CD4-positive, alpha-beta T cell treated with Interleukin-1 beta for 1 hour (primary cell): ENCODE data around the gene CAMLG.
A peak's percentile ranks its signal among the peaks of the same experiment; 100 is the strongest.

Experiments used
- DNase-seq, 2 donors: peaks; one replicate each; pipeline ENCODE4 v3.0.0-alpha.2; 2020 to 2022

CAMLG gene

GRCh38 chr5:134784241-134784920 lies 46.0 kb downstream of the CAMLG start:
- peak in 1 of 2 donors; percentile 24 for DNase-seq

- DNase-seq = no peak
These were observed 46.7 kb downstream of the CAMLG start for GRCh38 chr5:134784946-134785620.

GRCh38 chr5:134787692-134788091 lies 49.3 kb downstream of the CAMLG start:
- no peak for DNase-seq

- no peak for DNase-seq
These were observed 53.2 kb downstream of the CAMLG start for GRCh38 chr5:134791580-134791979.

GRCh38 chr5:134792286-134792685 lies 53.9 kb downstream of the CAMLG start:
- no peak for DNase-seq

- DNase-seq = no peak
These were observed 54.8 kb downstream of the CAMLG start for GRCh38 chr5:134793111-134793510.

DNA sequence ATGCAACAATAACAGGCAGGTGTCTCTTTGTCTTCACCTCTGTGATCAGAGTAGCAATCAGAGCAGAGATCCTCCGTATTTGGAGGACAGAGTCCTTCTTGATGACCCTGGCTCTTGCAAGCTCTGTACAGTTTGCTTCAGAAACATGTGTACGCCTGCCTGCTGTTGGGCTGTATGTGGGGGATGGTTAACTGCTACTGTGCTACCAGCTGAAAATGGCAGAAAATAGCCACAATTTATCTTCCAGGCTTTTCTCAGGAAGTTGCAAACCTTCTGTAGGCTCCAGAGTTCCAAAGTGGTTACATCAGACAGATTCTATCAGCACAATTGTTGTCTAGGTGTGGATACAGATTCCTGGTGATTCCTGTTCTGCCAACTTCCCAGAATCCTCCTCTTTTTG lies 55.7 kb downstream of the CAMLG start:
- no peak for DNase-seq

- no peak for DNase-seq
These were observed 56.5 kb downstream of the CAMLG start for GRCh38 chr5:134794819-134795218.

GRCh38 chr5:134798468-134798867 lies 60.1 kb downstream of the CAMLG start:
- DNase-seq = no peak
